Upper lobe of right lung (tissue), 1 donor: ENCODE measurements around the gene PDLIM5. TPM values are rescaled to one million over a fixed set of nuclear protein-coding genes. Genes with fewer than 3 reads are reported as not detected.
"Not testable (repeated sequence)": the region's sequence is repeated elsewhere in the genome, so short reads cannot be mapped to it uniquely, and the experiment has no call there.

Experiments
- ATAC-seq: fragments of 200-7000 bp; cut with Tn5 transposase; one replicate; pipeline ENCODE4 v1.9.1; 2020; ENCODE audit warnings: mild to moderate bottlenecking, moderate library complexity
- DNase-seq: peaks from one replicate; pipeline ENCODE4 v3.0.0-alpha.2; 2020
- H3K27ac ChIP-seq: fragments of 200-600 bp; one replicate; pipeline ENCODE4 v1.8.0; 2022
- H3K27me3 ChIP-seq: fragments of 200-600 bp; one replicate; pipeline ENCODE4 v1.8.0; 2022; ENCODE audit warnings: mild to moderate bottlenecking
- H3K36me3 ChIP-seq: fragments of 200-600 bp; one replicate; pipeline ENCODE4 v1.8.0; 2022
- H3K4me1 ChIP-seq: fragments of 200-600 bp; one replicate; pipeline ENCODE4 v1.8.0; 2022
- H3K4me3 ChIP-seq: fragments of 200-600 bp; one replicate; pipeline ENCODE4 v1.8.0; 2022; ENCODE audit warnings: mild to moderate bottlenecking
- H3K9me3 ChIP-seq: fragments of 200-600 bp; one replicate; pipeline ENCODE4 v1.8.0; 2022
- intact Hi-C: fragments of 100-400 bp; cut with DNase I; formaldehyde crosslinking; loops from one replicate; pipeline ENCODE4 v1.11.0; 2022
- total RNA-seq: library from RNA; stranded (reverse); fragmentation: NEBNext Ultra II Directional; extraction: Animal tissue kit (Norgen Biotek cat#: 25700); gene quantifications from one replicate; pipeline ENCODE4 v1.2.1, GENCODE V29; 2021
- TF ChIP-seq, protein P1 (sequence below): fragments of 200-600 bp; IDR thresholded peaks from one replicate; pipeline ENCODE4 v1.8.0; 2022; ENCODE audit warnings: antibody characterized with exemption
- donor health status: DM: no; HTN: yes; CAD: no; lungs with severe emphysema.

The PDLIM5 gene
- total RNA-seq, 1 donor from 2014 or later = 82.8 TPM

- TF ChIP-seq, protein P1, sequence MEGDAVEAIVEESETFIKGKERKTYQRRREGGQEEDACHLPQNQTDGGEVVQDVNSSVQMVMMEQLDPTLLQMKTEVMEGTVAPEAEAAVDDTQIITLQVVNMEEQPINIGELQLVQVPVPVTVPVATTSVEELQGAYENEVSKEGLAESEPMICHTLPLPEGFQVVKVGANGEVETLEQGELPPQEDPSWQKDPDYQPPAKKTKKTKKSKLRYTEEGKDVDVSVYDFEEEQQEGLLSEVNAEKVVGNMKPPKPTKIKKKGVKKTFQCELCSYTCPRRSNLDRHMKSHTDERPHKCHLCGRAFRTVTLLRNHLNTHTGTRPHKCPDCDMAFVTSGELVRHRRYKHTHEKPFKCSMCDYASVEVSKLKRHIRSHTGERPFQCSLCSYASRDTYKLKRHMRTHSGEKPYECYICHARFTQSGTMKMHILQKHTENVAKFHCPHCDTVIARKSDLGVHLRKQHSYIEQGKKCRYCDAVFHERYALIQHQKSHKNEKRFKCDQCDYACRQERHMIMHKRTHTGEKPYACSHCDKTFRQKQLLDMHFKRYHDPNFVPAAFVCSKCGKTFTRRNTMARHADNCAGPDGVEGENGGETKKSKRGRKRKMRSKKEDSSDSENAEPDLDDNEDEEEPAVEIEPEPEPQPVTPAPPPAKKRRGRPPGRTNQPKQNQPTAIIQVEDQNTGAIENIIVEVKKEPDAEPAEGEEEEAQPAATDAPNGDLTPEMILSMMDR = no peak
- no peaks in the 10 kb centered on the region for H3K9me3 ChIP-seq
- DNase-seq (no peak), ATAC-seq (no peak)
- no peaks in the 10 kb centered on the region for H3K36me3 ChIP-seq
- no peak overlapping the region for H3K4me3 ChIP-seq
- no peaks in the 10 kb centered on the region for H3K4me1 ChIP-seq
- no peaks in the 10 kb centered on the region for H3K27me3 ChIP-seq
- intact Hi-C loops = no loop called here
- H3K27ac ChIP-seq = no peak overlapping the region
Observed at GRCh38 chr4:94626942-94627341, 175.2 kb downstream of the PDLIM5 start.

DNA sequence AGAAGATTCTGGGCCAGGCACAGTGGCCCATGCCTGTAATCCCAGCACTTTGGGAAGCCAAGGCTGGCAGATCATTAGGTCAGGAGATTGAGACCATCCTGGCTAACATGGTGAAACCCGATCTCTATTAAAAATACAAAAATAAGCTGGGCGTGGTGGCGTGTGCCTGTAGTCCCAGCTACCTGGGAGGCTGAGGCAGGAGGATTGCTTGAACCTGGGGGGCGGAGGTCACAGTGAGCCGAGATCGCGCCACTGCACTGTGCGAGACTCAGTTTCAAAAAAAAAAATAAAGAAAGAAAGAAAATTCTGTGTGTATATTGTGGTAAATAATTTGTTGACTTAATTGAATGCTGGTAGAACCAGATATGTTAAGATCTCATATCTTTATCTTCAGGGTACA is 177.3 kb downstream of the PDLIM5 start:
- H3K4me3 ChIP-seq, H3K27me3 ChIP-seq, H3K9me3 ChIP-seq, intact Hi-C loops, ATAC-seq, H3K27ac ChIP-seq, DNase-seq, H3K36me3 ChIP-seq, H3K4me1 ChIP-seq: not testable (repeated sequence)

GRCh38 chr4:94629837-94630236 is 178.1 kb downstream of the PDLIM5 start:
- DNase-seq = no peak
- no peak overlapping the region for H3K4me3 ChIP-seq
- TF ChIP-seq, protein P1 = no peak
- H3K27ac ChIP-seq = no peak overlapping the region
- H3K27me3 ChIP-seq = no peaks in the 10 kb centered on the region
- no peaks in the 10 kb centered on the region for H3K9me3 ChIP-seq
- intact Hi-C loops = no loop called here
- no peaks in the 10 kb centered on the region for H3K4me1 ChIP-seq
- ATAC-seq = no peak
- H3K36me3 ChIP-seq = no peaks in the 10 kb centered on the region

DNA sequence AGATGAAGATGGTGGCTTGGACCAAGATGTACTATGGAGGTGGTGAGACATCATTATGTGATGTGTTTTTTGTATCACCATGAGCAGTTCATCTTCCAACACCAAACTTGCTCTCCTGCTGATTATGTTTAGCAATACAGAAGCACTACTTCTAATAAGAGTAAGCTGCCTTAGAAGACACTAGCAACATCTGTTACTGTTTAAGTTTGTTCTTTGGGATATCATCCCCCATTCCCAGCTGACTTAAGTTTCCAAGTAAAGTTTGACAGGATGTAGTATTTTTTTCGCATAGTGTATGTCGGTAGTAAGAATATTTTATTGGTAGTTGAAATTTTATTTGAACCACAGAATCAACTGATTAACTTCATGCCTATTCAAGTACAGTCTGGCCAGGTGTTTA is 182.5 kb downstream of the PDLIM5 start:
- Histone ChIP-seq H3K4me1 (no peaks in the 10 kb centered on the region), H3K27me3 (no peaks in the 10 kb centered on the region), H3K4me3 (no peak overlapping the region), H3K27ac (no peak overlapping the region), H3K36me3 (no peaks in the 10 kb centered on the region), H3K9me3 (no peaks in the 10 kb centered on the region)
- TF ChIP-seq, protein P1 = no peak
- intact Hi-C loops = no loop called here
- ATAC-seq = no peak
- DNase-seq = no peak

- H3K4me3 ChIP-seq = no peak overlapping the region
- intact Hi-C loops = no loop called here
- no peaks in the 10 kb centered on the region for H3K27me3 ChIP-seq
- no peaks in the 10 kb centered on the region for H3K9me3 ChIP-seq
- TF ChIP-seq, protein P1 = no peak
- DNase-seq (no peak), ATAC-seq (no peak)
- H3K4me1 ChIP-seq = no peaks in the 10 kb centered on the region
- no peak overlapping the region for H3K27ac ChIP-seq
- peaks cover under 1% of the 10 kb centered on the region for H3K36me3 ChIP-seq
Observed at GRCh38 chr4:94635177-94635576, 183.4 kb downstream of the PDLIM5 start.

DNA sequence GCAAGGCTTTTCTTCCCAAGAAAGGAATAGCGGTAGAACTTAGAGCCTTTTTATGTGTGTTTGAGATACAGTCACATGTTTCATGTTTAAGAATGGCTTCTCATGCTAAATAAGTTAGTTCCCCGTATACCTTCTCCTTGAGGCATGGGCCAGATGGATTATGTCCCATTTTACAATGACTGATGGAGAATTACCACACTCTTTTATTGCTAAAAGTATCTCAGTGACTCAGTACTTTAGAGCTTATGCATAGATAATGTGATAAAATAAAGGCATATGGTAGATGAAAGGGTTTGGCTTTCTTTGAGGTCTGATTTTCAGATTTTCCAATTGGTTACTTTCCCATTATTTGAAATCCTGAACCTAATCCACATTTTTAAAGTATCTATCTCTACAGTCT is 184.3 kb downstream of the PDLIM5 start:
- TF ChIP-seq, protein P1 = no peak
- Histone ChIP-seq H3K27ac (no peak overlapping the region), H3K36me3 (peaks cover 9% of the 10 kb centered on the region), H3K4me3 (no peak overlapping the region), H3K27me3 (no peaks in the 10 kb centered on the region), H3K4me1 (no peaks in the 10 kb centered on the region), H3K9me3 (no peaks in the 10 kb centered on the region)
- intact Hi-C loops = no loop called here
- ATAC-seq (no peak), DNase-seq (no peak)
